ENCODE measurements around the gene TXNRD2.

The TXNRD2 gene

GRCh38 chr22:19941365-19942082, at the start of gene TXNRD2, which contains the start of gene COMT:
Gene TXNRD2 (minus strand): TSS chr22:19941818. CDS start chr22:19941803, 15 bp downstream.
Gene COMT (plus strand): TSS chr22:19941772. CDS start chr22:19962527, 20,755 bp downstream.
- DNase-seq (ENCODE audit: low spot score) = peak; percentile 64
- Mint-ChIP-seq H3K9me3 (peaks cover 3% of the 10 kb centered on the region), H3K4me1 (ENCODE audit: low read depth) (peaks cover 26% of the 10 kb centered on the region), H3K36me3 (ENCODE audit: low read depth) (peaks cover 13% of the 10 kb centered on the region), H3K27me3 (ENCODE audit: low read depth) (no peaks in the 10 kb centered on the region), H3K4me3 (peak within 1 kb of the TSS; percentile 94), H3K27ac (peak within 1 kb of the TSS; percentile 93)

GRCh38 chr22:19991395-19991644, 49.7 kb upstream of the TXNRD2 start:
- Mint-ChIP-seq H3K4me3 (no peak overlapping the region), H3K27ac (no peak overlapping the region), H3K36me3 (ENCODE audit: low read depth) (no peaks in the 10 kb centered on the region), H3K4me1 (ENCODE audit: low read depth) (no peaks in the 10 kb centered on the region), H3K27me3 (ENCODE audit: low read depth) (peaks cover 4% of the 10 kb centered on the region), H3K9me3 (no peaks in the 10 kb centered on the region)
- no peak for DNase-seq (ENCODE audit: low spot score)

GRCh38 chr22:19990609-19991394, 49.2 kb upstream of the TXNRD2 start:
- Mint-ChIP-seq H3K4me1 (ENCODE audit: low read depth) (no peaks in the 10 kb centered on the region), H3K9me3 (no peaks in the 10 kb centered on the region), H3K4me3 (no peak overlapping the region), H3K27ac (no peak overlapping the region), H3K36me3 (ENCODE audit: low read depth) (no peaks in the 10 kb centered on the region), H3K27me3 (ENCODE audit: low read depth) (peaks cover 5% of the 10 kb centered on the region)
- no peak for DNase-seq (ENCODE audit: low spot score)

- Mint-ChIP-seq H3K9me3 (no peaks in the 10 kb centered on the region), H3K27me3 (ENCODE audit: low read depth) (peaks cover 5% of the 10 kb centered on the region), H3K27ac (no peak overlapping the region), H3K4me3 (no peak overlapping the region), H3K4me1 (ENCODE audit: low read depth) (no peaks in the 10 kb centered on the region), H3K36me3 (ENCODE audit: low read depth) (no peaks in the 10 kb centered on the region)
- no peak for DNase-seq (ENCODE audit: low spot score)
These were observed 48.6 kb upstream of the TXNRD2 start for GRCh38 chr22:19990188-19990587.

GRCh38 chr22:19989725-19990067, 48.1 kb upstream of the TXNRD2 start:
- Mint-ChIP-seq H3K27ac (no peak overlapping the region), H3K4me1 (ENCODE audit: low read depth) (no peaks in the 10 kb centered on the region), H3K27me3 (ENCODE audit: low read depth) (peaks cover 5% of the 10 kb centered on the region)

GRCh38 chr22:19988965-19989724, 47.5 kb upstream of the TXNRD2 start:
- peaks cover 5% of the 10 kb centered on the region for H3K27me3 Mint-ChIP-seq (ENCODE audit: low read depth)
- H3K4me1 Mint-ChIP-seq (ENCODE audit: low read depth) = no peaks in the 10 kb centered on the region
- DNase-seq (ENCODE audit: low spot score) = no peak
- no peak overlapping the region for H3K27ac Mint-ChIP-seq
- H3K4me3 Mint-ChIP-seq = no peak overlapping the region
- no peaks in the 10 kb centered on the region for H3K9me3 Mint-ChIP-seq
- no peaks in the 10 kb centered on the region for H3K36me3 Mint-ChIP-seq (ENCODE audit: low read depth)

More at GRCh38 chr22:19989725-19990067, 48.1 kb upstream of the TXNRD2 start:
- Mint-ChIP-seq H3K4me3 (no peak overlapping the region), H3K9me3 (no peaks in the 10 kb centered on the region), H3K36me3 (ENCODE audit: low read depth) (no peaks in the 10 kb centered on the region)
- no peak for DNase-seq (ENCODE audit: low spot score)

- H3K36me3 Mint-ChIP-seq (ENCODE audit: low read depth) = no peaks in the 10 kb centered on the region
- no peak for DNase-seq (ENCODE audit: low spot score)
- no peak overlapping the region for H3K4me3 Mint-ChIP-seq
- no peak overlapping the region for H3K27ac Mint-ChIP-seq
- H3K27me3 Mint-ChIP-seq (ENCODE audit: low read depth) = peaks cover 5% of the 10 kb centered on the region
- no peaks in the 10 kb centered on the region for H3K9me3 Mint-ChIP-seq
- H3K4me1 Mint-ChIP-seq (ENCODE audit: low read depth) = no peaks in the 10 kb centered on the region
These were observed 46.8 kb upstream of the TXNRD2 start for GRCh38 chr22:19988331-19988808.

GRCh38 chr22:19987394-19988306, 46.0 kb upstream of the TXNRD2 start:
- H3K4me3 Mint-ChIP-seq = peak overlapping the region; percentile 15

GRCh38 chr22:19986410-19987341, 45.1 kb upstream of the TXNRD2 start:
- Mint-ChIP-seq H3K27ac (no peak overlapping the region), H3K4me3 (peak overlapping the region; percentile 43), H3K9me3 (no peaks in the 10 kb centered on the region), H3K27me3 (ENCODE audit: low read depth) (peaks cover 5% of the 10 kb centered on the region), H3K4me1 (ENCODE audit: low read depth) (no peaks in the 10 kb centered on the region), H3K36me3 (ENCODE audit: low read depth) (no peaks in the 10 kb centered on the region)
- DNase-seq (ENCODE audit: low spot score) = peak; percentile 71

More at GRCh38 chr22:19987394-19988306, 46.0 kb upstream of the TXNRD2 start:
- Mint-ChIP-seq H3K4me1 (ENCODE audit: low read depth) (no peaks in the 10 kb centered on the region), H3K9me3 (no peaks in the 10 kb centered on the region), H3K27me3 (ENCODE audit: low read depth) (peaks cover 5% of the 10 kb centered on the region), H3K27ac (no peak overlapping the region), H3K36me3 (ENCODE audit: low read depth) (no peaks in the 10 kb centered on the region)
- no peak for DNase-seq (ENCODE audit: low spot score)

- no peak overlapping the region for H3K27ac Mint-ChIP-seq
- no peaks in the 10 kb centered on the region for H3K9me3 Mint-ChIP-seq
- H3K4me1 Mint-ChIP-seq (ENCODE audit: low read depth) = no peaks in the 10 kb centered on the region
- H3K4me3 Mint-ChIP-seq = peak overlapping the region; percentile 43
- no peaks in the 10 kb centered on the region for H3K36me3 Mint-ChIP-seq (ENCODE audit: low read depth)
- no peak for DNase-seq (ENCODE audit: low spot score)
- peaks cover 5% of the 10 kb centered on the region for H3K27me3 Mint-ChIP-seq (ENCODE audit: low read depth)
These were observed 44.4 kb upstream of the TXNRD2 start for GRCh38 chr22:19986011-19986409.

- Mint-ChIP-seq H3K27me3 (ENCODE audit: low read depth) (peaks cover 5% of the 10 kb centered on the region), H3K4me1 (ENCODE audit: low read depth) (no peaks in the 10 kb centered on the region), H3K36me3 (ENCODE audit: low read depth) (no peaks in the 10 kb centered on the region), H3K4me3 (no peak overlapping the region), H3K27ac (no peak overlapping the region), H3K9me3 (no peaks in the 10 kb centered on the region)
- no peak for DNase-seq (ENCODE audit: low spot score)
These were observed 43.5 kb upstream of the TXNRD2 start for GRCh38 chr22:19984851-19985811.
